Stromal cell of bone marrow (primary cell): ENCODE data around the gene IRF5.
"Not testable (repeated sequence)": the region's sequence is repeated elsewhere in the genome, so short reads cannot be mapped to it uniquely, and the experiment has no call there.

Experiments
- DNase-seq: peaks from one replicate; pipeline ENCODE4 v3.0.0-alpha.2; 2012; ENCODE audit warnings: low read depth

Gene IRF5

DNA sequence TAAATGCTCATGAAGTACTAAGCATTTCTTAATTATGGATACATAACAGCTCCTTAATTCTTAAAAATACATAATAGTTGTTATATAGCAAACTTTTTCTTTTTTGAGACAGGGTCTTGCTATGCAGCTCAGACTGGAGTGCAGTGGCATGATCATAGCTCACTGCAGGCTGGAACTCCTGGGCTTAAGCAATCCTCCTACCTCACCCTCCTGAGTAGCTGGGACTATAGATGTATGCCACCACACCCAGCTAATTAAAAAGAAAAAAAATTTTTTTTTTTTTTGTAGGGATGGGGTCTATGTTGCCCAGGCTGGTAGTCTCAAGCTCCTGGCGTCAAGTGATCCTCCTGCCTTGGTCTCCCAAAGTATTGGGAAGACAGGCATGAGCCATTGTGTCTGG, 30.9 kb downstream of the IRF5 start:
- DNase-seq: no peak

DNA sequence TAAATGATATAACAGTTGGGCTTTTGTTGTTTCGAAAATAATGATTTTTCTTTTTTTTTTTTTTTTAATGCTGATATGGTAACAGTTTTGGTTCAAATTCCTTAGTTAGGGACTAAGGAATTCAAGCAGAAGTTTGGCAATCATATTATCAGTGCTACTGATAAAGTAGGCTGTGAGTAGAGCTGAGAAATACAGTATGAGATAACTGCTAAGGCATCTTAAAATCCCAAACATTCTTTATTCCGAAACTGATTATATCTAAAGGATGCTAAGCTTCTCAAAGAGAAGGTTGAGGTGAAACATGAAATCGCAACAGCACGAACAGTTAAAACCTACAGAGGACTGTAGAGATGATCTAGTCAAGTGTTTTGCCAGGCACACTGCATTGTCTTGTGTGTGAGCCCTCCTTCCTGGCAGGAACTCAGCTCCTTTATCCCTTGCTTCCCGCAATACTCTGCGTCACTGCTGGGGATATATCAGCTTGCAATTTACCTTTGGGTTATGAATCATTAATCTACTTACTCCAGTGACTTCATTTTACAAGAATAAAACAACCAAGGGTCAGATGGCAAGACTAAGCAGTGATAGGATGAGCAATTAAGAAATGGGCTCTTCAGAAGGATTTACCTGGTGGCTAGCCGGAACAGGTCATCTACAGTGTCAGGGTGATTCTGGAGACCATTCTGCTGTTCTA, 36.7 kb downstream of the IRF5 start:
- DNase-seq: no peak

- no peak for DNase-seq
Measured at GRCh38 chr7:128982105-128982504, 44.4 kb downstream of the IRF5 start.

DNA sequence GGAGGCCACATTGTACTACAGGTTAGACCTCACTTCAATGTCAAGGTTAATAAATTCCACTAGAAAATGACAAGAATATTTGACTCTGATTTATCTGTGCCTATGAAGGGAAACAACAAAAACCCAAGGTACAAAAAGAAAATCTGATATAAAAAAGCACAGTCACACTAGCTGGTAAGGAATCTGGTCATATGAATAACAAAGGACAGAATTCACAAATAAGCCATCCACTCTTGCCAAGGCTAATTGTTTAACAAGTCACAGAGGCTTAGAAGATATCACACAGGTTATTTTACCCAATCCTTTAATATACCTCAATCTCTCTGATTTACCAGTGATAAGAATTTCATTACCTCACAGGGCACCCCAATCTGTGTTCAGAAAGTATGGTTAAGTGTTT, 47.9 kb downstream of the IRF5 start:
- DNase-seq: no peak

DNA sequence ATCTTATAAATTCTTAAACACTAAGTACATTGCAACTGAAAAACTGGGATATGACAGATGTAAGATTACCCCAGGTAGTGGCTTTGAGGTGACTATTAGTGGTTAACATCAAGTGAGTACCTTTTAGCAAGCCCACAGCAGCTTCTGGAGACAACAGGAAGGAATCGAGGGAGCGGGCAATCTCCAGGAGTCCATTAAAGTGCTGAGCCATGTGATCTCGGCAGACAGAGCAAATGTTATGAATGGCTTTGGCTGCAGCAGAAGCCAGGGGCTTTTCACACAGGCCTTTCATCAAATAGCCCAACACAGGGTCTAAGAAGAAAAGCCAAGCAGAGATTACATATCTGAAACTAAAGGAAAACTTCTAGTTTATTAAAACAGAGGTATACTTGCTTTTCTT, 48.9 kb downstream of the IRF5 start:
- DNase-seq: no peak

DNA sequence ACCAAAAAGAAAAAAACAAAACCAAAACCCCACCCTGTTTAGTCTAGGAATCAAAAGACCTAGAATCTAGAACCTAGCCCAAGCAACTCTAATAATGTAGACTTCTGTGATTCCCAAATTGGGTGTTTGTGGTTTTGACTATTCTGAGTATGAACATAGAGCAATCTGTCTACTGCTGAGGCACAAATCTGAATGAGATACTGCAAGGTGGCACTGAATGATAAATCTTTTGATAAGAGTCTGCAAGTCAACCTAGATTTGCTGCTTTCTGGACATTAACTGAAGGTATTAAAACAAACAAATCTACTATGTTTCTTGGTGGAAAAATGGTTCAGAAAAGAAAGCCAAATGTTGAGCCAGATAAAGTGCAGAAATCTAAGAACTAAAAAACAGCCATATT, 50.6 kb downstream of the IRF5 start:
- DNase-seq: no peak

GRCh38 chr7:128989961-128990360, 52.2 kb downstream of the IRF5 start:
- DNase-seq: no peak

GRCh38 chr7:128993419-128993818, 55.7 kb downstream of the IRF5 start:
- DNase-seq: no peak

DNA sequence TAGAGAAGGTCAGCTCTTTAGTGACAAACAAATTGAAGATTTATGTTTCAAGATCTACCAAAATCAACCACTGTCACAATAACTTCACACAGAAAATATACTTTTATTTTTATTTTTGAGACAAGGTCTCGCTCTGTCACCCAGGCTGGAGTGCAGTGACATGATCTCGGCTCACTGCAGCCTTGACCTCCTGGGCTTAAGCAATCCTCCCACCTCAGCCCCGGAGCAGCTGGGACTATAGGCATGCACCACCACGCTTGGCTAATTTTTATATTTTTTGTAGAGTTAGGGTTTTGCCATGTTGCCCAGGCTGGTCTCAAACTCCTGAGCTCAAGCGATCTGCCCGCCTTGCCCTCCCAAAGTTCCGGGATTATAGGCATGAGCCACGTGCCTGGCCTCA, 56.8 kb downstream of the IRF5 start:
- DNase-seq: not testable (repeated sequence)

DNA sequence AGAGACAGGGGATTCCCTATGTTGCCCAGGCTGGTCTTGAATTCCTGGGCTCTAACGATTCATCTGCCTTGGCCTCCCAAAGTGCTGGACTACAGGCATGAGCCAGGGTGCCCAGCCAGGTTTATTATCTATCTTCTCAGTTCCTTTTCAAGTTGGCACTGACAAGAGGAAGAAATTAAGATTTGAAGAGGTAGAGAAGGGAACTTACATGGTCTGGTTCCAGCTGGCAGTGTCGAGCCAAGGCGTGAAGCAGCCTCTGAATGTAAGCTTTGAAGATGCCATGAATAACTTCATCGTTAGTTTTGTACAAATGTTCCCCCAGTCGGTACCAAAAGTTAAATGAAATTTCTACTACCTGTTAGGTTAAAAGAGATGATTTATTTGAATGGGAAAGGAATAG, 59.5 kb downstream of the IRF5 start:
- no peak for DNase-seq
